ENCODE measurements around the gene TMED1. TPM values are rescaled to one million over a fixed set of nuclear protein-coding genes. Genes with fewer than 3 reads are reported as not detected.
"Not testable (repeated sequence)": the region's sequence is repeated elsewhere in the genome, so short reads cannot be mapped to it uniquely, and the experiment has no call there.

The TMED1 gene
- total RNA-seq, 1 donor from 2014 or later, result 57.3 TPM

DNA sequence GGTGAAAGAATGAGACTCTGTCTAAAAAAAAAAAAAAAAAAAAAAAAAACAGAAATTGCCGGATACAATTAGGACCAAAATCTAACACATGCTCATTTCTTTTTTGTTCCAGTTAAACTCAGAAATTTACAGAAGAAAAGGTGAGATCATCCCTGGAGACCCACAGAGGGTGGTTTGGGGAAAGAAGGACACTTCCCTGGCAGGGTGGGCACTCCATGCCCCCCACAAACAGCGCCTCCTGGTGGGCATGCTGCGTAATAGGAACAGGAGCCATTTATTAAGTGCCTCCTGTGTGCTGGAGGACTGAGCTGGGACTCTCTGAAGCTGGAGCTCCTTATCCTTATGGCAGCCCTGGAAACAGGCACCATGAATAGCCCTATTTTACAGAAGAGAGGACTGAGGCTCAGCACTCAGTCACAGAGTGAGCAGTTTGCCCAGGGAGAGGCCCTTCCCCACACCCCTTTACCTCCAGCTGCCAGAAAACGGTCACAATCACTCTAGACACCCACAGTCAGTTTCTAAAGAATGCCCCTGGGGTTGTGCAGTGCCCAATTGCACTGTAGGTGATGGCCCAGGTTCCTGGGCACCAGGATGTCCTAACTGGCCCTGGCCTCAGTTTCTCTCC, 22.3 kb upstream of the TMED1 start:
- no peak overlapping the region for H3K4me3 ChIP-seq (ENCODE audit: low read depth, low read length)
- TF ChIP-seq, protein P1, sequence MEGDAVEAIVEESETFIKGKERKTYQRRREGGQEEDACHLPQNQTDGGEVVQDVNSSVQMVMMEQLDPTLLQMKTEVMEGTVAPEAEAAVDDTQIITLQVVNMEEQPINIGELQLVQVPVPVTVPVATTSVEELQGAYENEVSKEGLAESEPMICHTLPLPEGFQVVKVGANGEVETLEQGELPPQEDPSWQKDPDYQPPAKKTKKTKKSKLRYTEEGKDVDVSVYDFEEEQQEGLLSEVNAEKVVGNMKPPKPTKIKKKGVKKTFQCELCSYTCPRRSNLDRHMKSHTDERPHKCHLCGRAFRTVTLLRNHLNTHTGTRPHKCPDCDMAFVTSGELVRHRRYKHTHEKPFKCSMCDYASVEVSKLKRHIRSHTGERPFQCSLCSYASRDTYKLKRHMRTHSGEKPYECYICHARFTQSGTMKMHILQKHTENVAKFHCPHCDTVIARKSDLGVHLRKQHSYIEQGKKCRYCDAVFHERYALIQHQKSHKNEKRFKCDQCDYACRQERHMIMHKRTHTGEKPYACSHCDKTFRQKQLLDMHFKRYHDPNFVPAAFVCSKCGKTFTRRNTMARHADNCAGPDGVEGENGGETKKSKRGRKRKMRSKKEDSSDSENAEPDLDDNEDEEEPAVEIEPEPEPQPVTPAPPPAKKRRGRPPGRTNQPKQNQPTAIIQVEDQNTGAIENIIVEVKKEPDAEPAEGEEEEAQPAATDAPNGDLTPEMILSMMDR (conservative IDR thresholded peaks at IDR 0.05; ENCODE audit: low read depth, low read length), result peak; percentile 83
- DNase-seq (ENCODE audit: low read depth), result no peak

DNA sequence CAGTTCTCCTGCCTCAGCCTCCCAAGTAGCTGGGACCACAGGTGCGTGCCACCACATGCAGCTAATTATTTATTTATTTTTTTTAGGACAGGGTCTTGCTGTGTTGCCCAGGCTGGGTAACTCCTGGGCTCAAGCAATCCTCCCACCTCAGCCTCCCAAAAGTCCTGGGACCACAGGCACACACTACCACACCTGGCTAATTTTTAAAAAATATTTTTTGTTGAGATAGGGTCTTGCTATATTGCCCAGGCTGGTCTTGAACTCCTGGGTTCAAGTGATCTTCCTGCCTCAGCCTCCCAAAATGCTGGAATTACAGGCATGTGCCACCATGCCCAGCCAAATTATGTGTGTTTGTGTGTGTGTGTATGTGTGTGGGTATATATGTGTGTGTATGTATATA, 20.9 kb upstream of the TMED1 start:
- not testable (repeated sequence) for H3K4me3 ChIP-seq (ENCODE audit: low read depth, low read length); DNase-seq (ENCODE audit: low read depth)

DNA sequence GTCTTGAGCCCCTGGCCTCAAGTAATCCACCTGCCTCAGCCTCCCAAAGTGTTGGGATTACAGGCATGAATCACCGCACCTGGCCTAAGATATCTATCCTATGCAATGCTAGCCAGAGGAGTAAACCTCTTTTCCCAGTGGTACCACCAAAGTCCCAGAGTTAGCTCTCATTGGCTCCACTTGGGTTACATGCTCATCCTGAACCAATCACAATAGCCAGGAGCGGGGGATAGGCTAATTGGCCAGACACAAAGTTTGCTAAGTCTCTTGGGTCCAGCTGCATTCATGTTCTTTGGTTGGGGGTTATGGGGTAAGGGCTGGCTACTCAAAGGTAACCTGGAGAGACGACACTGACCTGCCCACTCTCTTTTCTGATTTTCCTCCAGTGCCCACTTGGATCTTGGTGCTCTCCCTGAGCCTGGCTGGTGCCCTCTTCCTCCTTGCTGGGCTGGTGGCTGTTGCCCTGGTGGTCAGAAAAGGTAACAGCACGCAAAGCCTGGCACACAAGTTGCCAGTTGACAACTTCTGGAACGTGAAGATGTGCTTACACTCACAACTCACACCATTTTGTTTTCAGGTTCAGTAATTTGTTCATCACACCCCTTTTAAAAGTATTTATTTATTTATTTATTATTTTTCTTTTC, 20.0 kb upstream of the TMED1 start:
- H3K4me3 ChIP-seq (ENCODE audit: low read depth, low read length), result no peak overlapping the region
- no peak for DNase-seq (ENCODE audit: low read depth)
- TF ChIP-seq, protein P1 (conservative IDR thresholded peaks at IDR 0.05; ENCODE audit: low read depth, low read length), result peak; percentile 59

DNA sequence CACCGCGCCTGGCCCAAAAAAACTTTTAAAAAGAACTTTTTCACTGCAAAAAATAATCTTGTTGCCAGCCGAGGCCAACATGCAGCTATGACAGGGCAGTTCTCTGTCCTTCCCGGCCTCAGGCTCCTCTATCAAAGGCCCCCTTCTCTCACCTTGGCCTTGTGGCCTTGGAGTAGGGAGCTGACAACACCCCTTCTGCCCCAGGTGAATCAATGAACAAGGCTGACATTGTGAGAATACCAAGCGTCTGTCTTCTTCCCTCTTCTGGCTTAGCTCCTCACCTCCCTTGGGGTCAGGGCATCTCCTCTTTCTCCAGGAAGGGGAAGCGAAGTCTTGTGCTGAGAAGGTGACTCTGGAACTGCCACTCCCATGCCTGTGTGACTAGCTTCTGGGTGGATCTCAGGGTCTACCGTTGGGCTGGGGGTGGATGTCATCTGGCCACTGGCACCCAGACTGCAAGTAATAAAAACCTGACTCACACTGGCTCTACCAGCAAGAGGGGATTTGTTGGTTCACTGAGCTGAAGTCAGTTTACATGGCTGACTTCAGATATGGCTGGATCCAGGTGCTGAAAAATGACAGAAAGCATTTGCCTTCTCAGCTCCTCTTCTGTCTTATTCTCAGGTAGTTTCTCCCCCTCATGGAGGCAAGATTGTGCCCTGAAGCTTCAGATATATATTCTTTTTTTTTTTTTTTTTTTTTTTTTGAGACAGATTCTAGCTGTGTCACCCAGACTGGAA, 18.5 kb upstream of the TMED1 start:
- no peak for DNase-seq (ENCODE audit: low read depth)
- TF ChIP-seq, protein P1 (conservative IDR thresholded peaks at IDR 0.05; ENCODE audit: low read depth, low read length), result no peak

GRCh38 chr19:10852941-10853340, 16.9 kb upstream of the TMED1 start:
- TF ChIP-seq, protein P1 (conservative IDR thresholded peaks at IDR 0.05; ENCODE audit: low read depth, low read length), result no peak
- H3K4me3 ChIP-seq (ENCODE audit: low read depth, low read length), result no peak overlapping the region
- no peak for DNase-seq (ENCODE audit: low read depth)

More for the DNA sequence above, 18.5 kb upstream of the TMED1 start:
- H3K4me3 ChIP-seq (ENCODE audit: low read depth, low read length), result no peak overlapping the region

DNA sequence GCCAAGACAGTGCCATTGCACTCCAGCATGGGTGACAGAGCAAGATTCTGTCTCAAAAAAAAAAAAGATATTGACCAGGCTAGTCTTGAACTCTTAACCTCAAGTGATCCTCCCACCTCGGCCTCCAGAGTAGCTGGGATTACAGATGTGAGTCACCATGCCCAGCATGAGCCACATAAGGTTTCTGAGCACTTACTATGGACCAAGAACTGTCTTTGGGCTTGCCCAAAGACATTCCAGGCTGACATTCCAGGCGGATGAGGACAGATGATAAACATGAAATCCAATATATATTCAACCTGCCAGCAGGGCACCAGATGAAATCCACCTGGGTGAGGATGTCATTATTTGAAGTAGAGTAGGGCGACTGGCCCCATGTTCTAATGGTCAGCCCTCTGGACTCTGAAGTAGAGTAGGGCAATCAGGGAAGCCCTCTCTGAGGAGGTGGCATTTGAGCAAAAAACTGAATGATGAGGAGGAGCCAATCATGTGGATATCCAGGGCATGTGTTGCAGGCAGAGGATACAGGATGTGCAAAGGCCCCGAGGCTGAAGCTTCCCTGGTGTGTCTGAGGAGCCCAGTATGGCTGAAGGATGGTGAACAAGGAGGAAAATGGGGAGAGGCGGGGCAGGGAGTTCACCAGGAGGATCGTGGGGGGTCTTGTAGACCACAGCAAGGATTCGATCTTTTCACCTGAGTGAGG, 16.2 kb upstream of the TMED1 start:
- TF ChIP-seq, protein P1 (conservative IDR thresholded peaks at IDR 0.05; ENCODE audit: low read depth, low read length), result no peak
- no peak for DNase-seq (ENCODE audit: low read depth)
- H3K4me3 ChIP-seq (ENCODE audit: low read depth, low read length), result no peak overlapping the region

- DNase-seq (ENCODE audit: low read depth), result no peak
- H3K4me3 ChIP-seq (ENCODE audit: low read depth, low read length), result no peak overlapping the region
- TF ChIP-seq, protein P1 (conservative IDR thresholded peaks at IDR 0.05; ENCODE audit: low read depth, low read length), result no peak
Observed at GRCh38 chr19:10850631-10851030, 14.6 kb upstream of the TMED1 start.

Data from epithelial cell of proximal tubule (primary cell).